Stimulated activated CD4-positive, alpha-beta T cell treated with anti-CD3 and anti-CD28 coated beads, Interleukin-4, amount 100 ng/mL, for 4 hours (primary cell): ENCODE data around the gene GADL1.

Experiments
- DNase-seq, 2 experiments: peaks; one replicate each; pipeline ENCODE4 v3.0.0-alpha.2; 2020

The GADL1 gene

DNA sequence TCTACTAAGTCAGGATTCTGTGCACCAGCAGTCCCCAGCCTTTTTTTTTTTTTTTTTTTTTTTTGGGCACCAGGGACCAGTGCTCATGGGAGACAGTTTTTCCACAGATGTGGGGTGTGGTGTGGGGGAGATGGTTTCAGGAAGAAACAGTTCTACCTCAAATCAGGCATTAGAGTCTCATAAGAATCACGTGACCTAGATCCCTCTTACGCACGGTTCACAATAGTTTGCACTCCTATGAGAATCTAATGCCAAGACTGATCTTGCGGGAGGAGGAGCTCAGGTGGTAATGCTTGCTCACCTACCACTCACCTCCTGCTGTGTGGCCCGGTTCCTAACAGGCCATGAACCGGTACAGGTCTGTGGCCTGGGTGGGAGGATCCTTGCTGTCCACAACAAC, 88.8 kb downstream of the GADL1 start:
- DNase-seq: no peak

DNA sequence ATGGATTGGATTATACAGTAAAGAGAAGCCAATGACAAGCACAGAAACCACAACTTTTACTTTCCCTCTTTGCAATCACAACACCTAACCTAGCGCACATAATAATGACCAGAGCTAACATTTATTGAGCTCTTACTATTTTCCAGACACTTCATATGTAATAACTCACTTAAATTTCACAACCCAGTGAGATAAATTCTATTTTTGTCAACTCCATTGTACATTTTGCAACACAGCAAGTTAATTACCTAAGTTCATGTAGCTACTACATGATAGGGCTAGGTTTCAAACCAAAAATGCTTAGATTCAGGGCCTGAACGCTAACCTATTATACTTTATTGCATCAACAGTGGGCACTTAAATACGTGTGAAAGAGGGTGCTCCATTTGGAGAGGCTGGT, 89.5 kb downstream of the GADL1 start:
- DNase-seq: no peak

DNA sequence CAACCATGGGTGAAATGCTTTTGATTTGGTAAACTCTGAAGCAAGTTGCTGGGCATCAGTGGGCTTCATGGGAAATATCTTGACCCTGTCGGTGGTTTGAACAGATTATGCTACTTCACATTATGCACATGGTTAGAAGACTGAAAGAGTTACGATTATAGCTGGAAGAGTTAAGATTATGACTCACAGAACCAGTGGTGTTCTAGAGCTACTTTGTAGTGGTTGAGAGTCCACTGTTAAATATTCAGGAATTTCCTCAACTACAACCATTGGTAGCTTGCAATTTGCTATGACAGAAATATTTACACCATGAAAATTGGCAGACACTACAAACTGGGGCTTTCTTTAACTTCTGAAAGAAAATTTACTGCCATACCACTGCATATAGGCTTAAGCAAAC, 99.3 kb downstream of the GADL1 start:
- DNase-seq: no peak

DNA sequence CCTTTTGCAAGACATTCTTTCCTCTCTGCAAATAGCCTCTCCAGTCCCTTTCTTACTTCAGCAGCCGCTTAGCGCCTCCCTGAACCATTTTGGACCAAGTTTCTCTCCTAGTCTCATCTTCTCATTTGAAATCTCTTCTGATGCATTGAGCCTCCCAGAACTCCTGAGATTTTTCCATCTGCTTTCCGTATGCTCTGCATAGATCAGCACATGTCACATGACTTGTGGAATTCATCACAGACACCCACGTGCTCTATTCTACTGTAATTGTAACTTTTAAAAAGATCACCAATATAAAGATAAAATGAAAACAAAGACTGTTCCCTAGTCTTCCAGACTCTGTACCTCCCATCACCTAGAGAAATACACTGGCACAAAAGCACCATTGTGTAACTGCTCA, 100.7 kb downstream of the GADL1 start:
- no peak for DNase-seq

DNA sequence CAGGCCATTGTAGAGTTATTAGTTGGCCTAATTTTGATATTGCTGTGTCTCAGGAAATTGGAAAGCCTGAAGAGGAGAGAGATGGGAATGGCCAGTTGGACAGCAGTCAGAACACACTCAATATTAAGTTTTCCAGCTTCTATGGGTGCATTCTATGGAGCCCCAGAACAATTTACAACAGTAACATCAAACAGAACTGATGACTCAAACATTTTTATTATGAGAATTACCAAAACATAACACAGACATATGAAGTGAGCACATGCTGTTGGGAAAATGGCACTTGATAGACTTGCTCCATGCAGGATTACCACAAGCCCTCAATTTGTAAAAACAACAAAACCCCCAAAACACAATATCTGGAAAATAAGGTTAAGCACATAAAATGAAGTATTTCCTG, 104.3 kb downstream of the GADL1 start:
- DNase-seq: no peak

DNA sequence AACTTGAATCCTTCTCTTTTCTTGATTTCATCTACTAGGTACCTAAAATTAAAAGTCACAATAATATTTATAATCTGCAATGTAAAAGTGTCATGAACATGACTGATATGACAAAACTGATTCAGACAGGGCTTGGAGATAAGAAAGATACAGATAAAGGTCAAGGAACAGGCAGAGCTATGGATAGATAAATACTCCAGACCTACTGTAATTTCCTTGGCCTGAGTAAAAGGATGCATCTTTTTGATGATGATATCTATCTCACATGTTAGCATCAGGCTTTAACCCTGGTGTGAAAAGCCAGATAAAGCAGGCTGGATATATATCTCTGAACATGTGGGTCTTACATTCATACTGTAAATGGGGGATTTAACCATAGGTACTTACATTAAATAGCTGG, 108.1 kb downstream of the GADL1 start:
- no peak for DNase-seq

DNA sequence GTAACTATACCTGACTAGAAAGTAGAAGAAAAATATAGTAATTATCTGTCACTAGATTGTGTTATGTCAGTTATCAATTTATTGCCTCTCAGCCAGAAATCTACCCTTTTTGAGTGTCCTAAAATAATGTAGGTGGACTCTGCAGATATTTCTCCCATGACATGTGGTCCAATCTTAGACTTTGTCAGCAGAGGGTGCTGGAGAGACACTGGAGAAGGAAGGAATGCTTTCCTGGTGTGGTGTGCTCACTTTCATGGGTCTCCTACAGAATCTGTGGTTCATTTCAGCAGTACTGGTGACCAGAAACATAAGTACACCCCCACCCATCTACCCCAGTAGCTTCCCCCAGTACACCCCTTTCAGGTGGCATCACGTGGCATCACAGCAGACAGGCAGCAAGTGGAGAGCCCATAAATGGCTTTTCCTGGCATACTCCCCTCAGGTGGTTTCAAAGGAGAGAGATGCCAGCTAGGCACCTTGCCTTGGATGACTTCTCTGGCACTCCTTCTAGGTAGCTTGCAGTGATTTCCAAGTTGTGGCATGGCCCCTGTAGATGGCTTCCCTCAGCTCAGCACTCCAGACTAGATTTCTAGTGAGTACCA, 114.7 kb downstream of the GADL1 start:
- DNase-seq: no peak

DNA sequence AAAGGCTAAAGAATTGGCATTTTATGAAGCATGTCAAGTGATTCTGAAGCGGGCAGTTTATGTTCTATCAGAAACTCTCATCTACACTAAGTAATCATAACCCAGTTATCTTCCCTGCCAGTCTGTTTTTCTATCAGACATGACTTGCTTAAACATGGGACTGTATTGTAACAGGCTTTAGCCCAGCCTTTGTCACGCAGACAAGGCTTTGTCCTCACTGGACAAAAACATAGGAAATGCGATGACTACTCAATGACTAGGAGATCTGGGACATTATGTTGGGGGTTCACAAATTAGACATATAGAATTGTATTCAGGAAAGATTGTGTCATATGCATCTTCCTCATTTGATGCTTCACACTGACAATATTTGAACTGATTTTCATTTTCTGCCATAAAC, 115.5 kb downstream of the GADL1 start:
- no peak for DNase-seq

DNA sequence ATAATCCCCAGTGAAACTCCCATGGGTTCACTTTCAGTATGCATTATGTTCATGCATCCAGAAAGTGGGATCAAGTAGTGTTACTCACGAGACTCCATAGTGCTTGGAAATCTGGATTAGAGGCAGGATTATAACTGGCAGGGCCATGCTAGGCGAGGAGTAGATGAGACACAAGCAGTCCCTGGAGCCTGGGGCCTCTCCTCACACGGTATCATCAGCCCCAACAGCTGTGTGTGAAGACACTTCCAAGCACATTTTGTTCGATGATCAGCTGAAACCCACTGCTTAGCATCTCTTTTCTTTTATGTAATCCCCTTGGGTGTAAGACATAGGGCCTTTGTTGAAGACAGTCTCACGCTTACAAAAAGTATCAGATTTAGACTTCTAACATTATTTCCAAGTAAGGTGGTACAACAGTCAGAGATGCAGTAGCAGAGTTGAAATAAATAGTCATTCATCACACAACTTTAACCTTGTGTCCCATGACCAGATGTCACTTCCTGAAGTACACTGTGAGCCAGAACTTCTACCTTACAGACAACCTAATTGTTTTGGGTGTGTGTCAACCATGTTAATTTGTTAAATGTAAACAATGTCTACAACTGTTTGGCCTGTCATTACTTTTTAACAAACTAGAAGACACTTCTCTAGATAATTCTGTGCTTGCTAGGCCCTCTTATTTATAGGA, 116.9 kb downstream of the GADL1 start:
- no peak for DNase-seq

DNA sequence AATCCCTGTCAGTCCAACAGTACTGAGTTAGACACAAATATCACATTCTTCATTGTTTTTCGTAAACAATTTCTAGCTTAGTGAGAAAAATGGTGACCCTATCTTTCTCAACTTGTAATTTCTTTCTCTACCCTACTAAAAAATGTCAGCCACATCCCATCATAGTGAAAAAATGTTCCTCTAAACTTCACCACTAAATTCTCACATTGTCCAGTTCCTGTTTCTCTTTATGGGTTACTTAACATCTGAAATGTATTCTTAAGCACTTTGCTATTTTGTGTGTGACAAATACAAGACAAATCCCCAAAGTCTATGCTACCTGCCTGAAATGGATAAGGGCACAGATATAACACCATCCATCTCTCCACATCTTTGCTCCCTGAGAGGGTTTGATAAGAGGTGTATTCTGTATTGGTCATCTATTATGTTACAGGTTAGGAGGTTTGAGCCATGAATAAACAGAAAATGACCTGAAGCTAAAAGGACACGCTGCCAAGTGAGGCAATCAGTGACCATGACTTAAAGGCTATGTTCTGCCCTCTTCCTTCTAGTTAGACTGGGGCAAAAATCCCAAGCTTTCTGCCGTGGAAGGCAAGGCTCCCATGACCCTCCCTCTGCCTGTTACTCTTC, 118.2 kb downstream of the GADL1 start:
- DNase-seq: no peak

DNA sequence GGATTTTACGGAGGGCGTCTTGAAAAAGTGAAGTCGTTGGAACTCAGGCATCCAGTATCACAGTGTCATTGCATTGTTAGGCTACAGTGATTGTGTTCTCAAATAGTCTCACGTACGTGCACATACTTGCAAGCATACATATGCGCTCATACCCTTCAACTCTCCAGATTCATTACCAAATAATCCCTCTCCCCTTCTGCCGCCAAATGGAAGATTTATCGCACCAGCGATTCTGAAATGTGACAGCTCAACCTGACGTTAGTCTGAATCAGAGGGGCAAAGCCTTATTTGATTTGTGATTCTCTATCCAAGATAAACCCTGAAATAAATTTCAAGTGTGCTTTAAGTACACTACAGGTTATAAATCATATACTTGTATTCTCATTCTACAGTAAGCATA, 119.4 kb downstream of the GADL1 start:
- no peak for DNase-seq

DNA sequence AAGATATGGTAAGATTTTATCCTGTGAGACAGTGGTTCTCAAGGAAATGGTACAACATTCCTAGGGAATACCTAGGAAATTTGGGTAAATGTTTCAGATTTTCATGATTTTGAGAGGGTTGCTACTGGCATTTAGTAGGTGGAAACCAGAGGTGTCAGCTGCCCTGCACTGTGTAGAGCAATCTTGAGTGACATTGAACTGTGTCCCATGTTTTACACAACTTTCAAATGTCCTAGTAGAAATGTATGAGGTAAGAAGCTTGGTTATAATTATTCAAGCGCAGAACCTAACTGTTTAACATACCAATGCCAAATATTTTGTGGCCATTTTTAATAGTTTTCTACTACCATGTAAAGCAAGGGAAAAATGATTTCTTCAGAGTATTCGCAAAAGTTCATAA, 120.4 kb downstream of the GADL1 start:
- DNase-seq: no peak

DNA sequence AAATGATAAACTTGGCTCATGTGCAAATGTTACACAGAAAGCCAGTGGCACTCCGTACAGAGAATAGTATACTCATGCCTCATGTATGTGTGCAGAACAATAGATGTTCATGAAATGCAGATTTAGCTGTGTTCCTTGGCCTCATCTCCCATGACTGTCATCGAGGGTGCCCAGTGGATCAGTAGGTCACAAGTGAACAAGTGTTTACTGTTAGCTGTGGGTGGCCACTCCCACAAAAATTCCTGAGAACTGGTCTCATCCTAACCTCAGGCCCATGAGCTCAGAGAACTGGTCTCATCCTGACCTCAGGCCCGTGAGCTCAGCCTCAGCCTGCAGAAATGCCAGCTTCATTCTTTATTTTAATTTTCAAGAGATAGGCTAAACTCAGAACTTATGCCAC, 124.1 kb downstream of the GADL1 start:
- no peak for DNase-seq

DNA sequence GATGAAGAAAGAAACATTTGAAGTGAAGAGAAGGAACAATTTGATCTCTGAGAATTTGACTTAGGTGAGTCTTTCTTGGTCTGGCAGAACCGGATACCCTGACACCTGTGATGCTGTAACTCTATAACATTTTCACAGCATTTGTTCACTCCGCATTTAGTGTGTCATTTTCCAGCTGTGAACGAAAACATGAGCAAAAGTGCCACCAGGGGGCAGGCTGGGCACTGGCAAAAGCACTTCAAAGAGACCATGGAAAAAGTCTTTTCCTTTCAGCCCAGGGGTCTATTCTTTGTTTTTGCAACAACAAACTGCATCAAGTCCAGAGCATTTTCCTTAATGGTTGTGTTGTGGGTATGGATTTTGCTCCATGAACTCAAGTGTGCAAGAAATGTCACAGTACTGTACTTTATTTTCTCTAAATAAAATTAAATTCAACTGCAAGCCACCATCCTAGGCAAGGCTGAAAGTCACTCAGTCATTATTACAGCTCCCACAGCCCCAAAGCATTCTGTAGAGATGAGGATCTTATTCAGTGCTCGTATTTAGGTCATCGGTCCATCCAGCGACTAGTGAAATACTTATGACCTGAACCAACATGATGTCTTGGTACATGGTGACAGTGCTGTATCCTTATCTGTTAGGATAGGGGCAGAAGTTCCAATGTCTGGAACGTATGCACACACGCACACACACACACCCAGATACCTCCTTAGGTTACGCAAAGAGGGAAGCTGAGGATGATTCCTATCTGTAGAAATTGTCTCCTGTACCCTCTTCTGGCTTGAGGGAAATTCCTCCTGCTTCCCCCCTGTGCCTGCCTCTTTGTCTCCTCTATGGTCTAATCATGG, 125.5 kb downstream of the GADL1 start:
- peak; percentile 63 to 68 for DNase-seq

DNA sequence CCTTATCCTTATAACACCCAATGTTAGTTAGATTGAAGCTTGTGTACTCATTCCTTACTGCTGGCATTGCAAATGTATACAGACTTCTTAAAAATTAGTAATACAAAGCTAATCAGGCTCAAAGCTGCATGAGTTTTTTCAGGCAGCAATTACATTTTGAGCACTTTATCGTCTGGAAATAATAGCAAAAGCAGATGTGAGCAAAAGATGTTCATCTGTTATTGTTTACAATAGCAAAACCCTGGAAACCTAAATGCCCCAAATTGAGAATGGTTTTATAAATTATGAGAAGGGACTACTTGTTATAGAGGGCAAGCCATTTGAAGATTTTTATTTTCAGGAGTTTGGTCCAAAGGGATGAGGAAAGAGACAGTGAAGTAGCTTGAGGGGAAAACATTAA, 126.4 kb downstream of the GADL1 start:
- DNase-seq: no peak

DNA sequence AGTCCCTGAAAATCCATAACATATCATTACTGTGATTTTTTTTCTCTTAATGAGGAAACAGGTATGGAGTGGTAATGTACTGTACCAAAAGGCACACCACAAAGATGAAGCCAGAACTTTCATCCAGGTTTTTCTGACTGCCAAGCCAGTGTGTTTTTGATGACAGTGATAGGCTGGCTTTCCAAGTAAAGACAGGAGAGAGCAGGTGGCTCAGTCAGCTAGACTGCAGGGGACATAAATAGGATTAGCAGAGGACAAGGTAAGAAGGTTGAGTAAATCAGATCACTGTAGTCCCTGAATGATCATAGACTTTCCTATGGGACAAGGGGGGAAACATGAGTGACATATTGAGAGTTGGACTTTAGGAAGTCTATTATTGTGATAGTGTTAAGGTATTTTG, 127.9 kb downstream of the GADL1 start:
- no peak for DNase-seq

DNA sequence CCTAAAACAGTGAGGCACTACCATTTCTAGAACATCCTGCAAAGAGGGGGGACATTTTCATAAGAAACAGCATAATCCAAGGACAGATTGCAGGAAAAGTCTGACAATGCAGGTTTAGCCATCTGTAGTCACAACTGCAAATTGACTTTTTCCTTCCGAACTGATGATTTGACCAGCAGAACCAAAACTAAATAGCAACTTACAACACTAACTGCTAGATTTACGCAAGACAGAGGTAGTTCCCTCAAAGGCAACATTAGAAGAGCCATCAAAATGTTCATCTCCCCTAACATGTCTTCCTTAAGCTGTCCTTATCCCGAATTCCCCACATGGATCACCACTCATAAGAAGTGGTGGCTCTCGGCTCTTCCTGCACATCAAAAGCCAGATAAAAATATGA, 129.6 kb downstream of the GADL1 start:
- no peak for DNase-seq

DNA sequence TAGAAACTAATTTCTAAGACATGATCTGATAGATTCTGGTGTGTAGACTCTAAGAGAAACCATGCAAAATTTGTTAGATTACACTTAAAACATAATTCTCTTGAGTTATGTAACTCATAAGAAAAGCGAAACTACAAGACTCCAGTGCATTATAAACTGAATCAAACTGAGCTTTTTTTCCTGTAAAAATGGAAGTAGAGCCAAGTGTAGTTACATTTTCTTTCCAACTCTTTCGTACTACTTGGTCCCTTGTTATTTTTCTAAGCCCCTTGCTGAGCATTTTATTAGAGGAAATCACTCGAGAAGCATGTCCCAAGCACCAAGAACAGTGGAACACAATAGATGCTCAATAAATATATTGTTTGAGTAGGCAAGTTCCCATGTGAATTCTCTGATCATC, 130.2 kb downstream of the GADL1 start:
- DNase-seq: no peak

DNA sequence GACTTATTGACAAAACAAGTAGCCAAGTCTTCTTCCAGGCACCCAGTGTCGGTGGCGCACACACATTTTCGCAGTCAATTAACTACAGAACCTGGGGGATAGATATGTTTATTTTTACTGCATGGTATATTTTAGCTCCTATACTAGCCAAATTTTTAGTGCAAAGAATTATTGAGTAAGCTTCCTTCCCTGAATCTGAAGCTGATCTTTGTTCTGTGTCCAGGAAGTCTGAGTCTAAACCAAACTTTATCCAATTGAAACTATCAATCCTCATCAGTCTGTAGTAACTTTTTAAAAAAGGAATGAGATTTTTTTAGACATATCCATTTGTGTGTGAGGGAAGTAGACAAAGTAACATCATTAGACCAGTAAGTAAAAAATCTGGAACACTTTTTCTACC, 133.1 kb downstream of the GADL1 start:
- no peak for DNase-seq

DNA sequence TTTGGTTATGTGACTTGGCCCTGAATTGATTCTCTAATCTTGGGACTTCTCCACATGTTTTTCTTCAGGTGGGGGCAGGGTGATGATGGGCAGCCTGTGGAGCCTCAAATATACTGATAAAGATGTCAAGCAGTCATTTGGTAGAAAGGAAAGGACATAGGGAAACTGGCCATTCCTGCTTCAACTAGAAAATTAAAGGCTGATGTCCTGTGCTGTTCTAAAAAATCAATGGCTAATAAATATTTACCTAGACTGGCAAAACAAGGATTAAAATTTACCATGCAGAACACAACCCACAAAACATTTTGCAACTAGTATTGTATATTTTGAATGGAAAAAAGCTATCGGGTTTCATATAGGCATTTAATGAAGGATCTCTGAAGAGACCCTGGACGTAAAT, 133.7 kb downstream of the GADL1 start:
- no peak for DNase-seq

DNA sequence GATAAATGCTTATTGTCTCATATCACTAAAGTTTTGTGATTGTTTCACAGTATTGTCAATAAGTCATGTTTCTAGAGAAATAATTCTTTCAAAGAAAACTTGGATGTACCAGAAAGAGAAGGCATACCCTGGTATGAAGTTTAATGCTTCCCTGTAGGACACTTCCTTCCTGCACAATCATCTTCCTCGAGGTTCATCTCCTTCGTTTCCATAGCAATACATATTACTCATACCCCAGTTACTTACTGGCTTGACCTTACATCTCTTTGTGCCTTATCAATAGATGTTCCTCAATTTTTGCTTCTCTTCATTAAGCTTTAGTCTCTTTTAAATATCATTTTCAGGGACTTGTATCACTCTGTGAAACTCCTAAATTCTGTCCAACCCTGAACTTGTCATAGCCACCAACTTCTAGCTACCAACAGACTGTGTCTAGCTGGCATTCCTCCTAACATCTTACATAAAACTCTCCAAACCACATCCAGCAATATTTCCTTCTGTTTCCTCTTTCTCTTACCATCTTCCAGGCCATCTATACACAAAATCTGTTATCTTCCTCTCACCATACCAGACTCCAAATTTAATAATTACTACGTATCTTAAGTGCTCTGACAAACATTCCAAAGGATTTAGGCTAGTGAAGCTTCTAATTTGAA, 134.3 kb downstream of the GADL1 start:
- no peak for DNase-seq

DNA sequence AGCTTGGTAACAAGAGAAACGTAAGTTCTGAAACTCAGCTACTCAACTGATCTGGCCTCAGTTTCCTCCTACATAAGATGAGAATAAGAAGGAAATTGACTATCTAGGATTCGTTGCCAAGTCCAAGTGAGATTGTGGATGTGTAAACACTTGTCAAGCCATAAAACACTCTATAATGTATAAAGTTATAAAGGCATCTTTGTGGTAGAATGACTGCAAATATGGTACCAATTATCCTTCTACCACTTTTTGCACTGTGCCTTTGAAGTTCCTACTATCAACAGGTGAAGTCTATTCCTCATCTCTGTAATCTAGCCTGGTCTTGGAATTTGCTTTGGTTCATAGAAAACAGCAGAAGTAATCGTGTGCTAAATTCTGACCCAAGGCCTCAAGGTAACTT, 138.2 kb downstream of the GADL1 start:
- DNase-seq: no peak

DNA sequence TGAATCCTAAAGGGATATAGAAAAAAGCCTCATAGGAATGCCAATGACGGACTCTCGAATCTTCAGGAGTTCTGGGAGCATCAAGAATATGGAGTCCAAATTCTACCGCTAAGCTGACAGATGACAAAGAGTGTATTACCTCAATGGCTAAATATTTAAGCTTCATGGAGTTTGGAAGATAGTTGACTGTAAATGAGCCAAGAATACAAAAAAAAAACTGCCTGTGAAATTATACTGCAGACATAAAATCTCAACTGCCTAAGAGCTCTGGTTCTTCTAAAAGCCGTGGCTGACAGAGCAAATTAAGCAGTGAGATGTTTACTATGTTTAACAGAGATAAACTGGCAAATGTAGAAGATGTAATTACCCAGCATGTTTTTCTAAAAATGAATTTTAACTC, 140.0 kb downstream of the GADL1 start:
- DNase-seq: no peak
